GM18517 (cell line): Measurements from ENCODE around the gene RPL13.
"Not testable (repeated sequence)": the region's sequence is repeated elsewhere in the genome, so short reads cannot be mapped to it uniquely, and the experiment has no call there.

ENCODE experiments used
- ATAC-seq: cut with Tn5 transposase; IDR thresholded peaks from one replicate; pipeline ENCODE4 v1.9.1; 2021; ENCODE audit warnings: mild to moderate bottlenecking, moderate library complexity; ENCODE audit not compliant: unreplicated experiment

The RPL13 gene

DNA sequence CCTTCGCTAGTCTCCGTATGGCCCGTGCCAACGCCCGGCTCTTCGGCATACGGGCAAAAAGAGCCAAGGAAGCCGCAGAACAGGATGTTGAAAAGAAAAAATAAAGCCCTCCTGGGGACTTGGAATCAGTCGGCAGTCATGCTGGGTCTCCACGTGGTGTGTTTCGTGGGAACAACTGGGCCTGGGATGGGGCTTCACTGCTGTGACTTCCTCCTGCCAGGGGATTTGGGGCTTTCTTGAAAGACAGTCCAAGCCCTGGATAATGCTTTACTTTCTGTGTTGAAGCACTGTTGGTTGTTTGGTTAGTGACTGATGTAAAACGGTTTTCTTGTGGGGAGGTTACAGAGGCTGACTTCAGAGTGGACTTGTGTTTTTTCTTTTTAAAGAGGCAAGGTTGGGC is 2.5 kb downstream of the RPL13 start:
- no peak for ATAC-seq

- ATAC-seq, result no peak
Measured at GRCh38 chr16:89563639-89564392, 3.3 kb downstream of the RPL13 start.

DNA sequence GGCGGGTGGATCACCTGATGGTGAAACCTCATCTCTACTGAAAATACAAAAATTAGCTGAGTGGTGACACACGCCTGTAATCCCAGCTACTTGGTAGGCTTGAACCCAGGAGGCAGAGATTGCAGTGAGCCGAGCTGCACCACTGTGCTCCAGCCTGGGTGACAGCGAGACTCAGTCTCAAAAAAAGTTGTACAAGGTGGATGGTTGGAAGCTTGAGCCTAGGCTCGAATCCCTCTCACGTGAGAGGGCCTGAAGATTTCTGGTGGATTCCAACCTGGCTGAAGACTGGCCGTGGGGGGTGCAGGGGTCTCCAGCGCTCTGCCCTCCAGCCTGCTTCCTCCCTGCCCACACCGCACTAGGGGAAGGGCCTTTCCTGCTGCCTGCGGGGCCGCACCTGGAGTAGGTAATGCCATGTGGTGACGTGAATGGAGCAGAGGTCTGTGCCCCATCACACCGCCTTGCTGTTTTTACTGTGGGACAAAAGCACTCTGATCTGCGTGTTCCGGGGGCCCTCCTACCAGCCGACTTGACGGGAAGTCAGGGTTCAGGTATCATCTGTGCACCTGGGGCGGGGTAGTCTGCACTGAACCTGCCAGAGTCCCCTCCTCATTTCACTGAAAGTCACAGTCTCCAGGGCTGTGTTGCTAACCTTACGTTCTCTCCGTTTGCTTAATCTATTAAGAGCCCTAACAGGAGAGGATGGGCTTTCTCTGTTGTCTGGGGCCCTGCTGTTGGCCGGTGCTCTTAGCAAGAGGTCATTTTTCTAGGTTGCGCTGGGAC is 4.2 kb downstream of the RPL13 start:
- no peak for ATAC-seq

DNA sequence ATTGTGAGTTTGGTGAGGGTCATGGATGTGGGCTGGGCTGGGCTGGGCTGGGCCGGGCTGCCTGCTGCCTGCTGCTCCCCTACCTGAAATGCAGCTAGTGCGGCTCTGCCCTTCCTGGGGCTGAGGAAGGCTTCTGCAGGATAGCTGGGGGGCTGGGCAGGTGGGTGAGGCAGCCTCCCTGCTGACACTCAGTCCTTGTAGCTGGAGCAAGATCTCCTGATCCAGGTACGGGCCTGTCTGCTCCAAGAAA is 4.7 kb downstream of the RPL13 start:
- ATAC-seq, result no peak

- no peak for ATAC-seq
Measured at GRCh38 chr16:89565506-89566372, 5.3 kb downstream of the RPL13 start.

- ATAC-seq, result no peak
Measured at GRCh38 chr16:89567656-89568594, 7.4 kb downstream of the RPL13 start.

- no peak for ATAC-seq
Measured at GRCh38 chr16:89569506-89570341, 9.2 kb downstream of the RPL13 start.

- no peak for ATAC-seq
Measured at GRCh38 chr16:89570342-89570923, 10.0 kb downstream of the RPL13 start.

- ATAC-seq, result not testable (repeated sequence)
Measured at GRCh38 chr16:89570983-89571598, 10.6 kb downstream of the RPL13 start.

DNA sequence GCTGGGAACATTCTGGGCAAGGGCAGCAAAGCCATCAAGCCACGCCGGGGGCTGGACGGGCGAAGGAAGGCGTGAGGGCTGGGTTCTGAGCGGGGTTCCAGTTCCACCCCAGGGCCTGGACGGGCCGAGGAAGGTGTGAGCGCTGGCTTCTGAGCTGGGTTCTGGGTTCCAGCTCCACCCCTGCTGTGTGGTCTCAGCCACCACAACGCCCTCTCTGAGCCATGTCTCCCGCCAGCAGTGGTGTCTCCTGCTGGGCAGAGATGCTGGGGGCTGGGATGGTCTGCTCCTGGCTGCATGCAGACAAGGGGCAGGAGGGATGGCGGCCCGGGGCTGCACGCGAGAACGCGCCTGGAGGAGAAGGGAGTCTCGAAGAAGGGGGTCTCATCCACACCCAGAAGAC is 11.2 kb downstream of the RPL13 start:
- no peak for ATAC-seq

GRCh38 chr16:89572073-89572484 is 11.6 kb downstream of the RPL13 start:
- no peak for ATAC-seq

- no peak for ATAC-seq
Measured at GRCh38 chr16:89572485-89573205, 12.2 kb downstream of the RPL13 start.

DNA sequence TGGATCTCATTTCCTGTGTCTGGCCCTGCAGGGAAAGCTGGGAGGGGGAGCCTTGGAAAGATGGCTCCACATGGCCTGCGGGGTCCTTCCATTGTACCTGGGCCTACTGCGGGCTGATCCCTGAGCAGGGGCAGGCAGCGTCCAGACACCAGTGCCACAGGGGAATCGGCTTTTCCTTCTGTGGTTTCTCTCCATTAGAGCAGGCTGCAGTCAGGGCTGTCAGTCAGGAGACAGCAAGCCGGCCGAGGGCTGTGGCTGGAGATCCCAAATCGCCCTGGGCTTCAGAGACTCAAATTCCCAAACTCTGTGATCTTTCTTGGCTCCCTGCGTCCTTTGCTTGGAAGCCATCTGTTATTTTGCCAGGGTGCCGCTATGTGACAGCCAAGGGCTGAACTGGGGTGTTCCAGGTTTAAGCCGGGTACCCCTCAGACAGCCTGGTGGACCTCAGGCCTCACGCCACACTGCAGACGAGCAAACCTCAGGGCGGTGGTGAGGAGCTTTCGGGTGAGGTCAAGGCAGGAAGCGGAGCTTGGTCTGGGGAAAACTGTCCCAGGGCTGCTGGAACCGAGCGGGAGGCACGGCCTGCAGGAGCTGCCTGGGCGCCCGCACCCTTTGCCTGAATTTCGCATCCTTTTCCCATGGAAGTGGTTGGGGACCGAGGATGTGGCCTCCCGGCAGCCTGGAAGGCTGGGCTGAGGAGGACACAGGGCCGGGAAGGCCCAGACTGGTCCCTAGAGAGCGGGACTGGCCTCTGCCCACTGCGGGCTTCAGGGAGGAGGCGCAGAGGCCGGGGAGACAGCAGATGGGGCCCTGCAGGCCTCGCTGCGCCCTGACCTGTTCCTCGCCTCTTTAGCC is 13.6 kb downstream of the RPL13 start:
- no peak for ATAC-seq

DNA sequence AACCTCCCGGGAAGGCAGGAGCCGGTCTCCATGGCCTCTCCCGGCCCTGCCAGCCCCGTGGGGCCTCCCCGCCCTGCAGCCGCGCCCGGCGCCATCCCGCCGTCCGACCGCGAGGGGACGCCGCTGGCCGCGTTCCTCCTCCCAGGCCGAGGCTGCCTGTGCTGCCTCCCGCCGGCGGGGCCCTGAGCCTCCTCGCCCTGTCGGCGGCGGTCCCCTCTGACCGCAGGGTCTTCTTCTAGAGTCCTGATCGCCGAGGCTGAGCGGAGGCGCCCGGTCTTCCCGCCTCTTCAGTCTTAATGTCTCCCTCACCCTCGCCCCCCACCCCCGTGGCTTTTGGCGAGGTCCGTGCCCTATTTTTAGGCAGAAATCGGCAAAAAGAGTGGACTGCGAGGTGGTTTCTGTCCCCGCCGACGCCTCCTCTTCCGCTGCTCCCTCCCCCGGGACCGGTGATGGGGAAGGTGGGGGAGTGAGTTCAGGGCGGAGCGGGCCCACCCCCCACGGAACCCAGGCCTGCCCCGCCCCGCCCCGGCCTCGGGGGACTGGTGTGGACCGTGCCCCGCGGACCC is 14.3 kb downstream of the RPL13 start:
- no peak for ATAC-seq

DNA sequence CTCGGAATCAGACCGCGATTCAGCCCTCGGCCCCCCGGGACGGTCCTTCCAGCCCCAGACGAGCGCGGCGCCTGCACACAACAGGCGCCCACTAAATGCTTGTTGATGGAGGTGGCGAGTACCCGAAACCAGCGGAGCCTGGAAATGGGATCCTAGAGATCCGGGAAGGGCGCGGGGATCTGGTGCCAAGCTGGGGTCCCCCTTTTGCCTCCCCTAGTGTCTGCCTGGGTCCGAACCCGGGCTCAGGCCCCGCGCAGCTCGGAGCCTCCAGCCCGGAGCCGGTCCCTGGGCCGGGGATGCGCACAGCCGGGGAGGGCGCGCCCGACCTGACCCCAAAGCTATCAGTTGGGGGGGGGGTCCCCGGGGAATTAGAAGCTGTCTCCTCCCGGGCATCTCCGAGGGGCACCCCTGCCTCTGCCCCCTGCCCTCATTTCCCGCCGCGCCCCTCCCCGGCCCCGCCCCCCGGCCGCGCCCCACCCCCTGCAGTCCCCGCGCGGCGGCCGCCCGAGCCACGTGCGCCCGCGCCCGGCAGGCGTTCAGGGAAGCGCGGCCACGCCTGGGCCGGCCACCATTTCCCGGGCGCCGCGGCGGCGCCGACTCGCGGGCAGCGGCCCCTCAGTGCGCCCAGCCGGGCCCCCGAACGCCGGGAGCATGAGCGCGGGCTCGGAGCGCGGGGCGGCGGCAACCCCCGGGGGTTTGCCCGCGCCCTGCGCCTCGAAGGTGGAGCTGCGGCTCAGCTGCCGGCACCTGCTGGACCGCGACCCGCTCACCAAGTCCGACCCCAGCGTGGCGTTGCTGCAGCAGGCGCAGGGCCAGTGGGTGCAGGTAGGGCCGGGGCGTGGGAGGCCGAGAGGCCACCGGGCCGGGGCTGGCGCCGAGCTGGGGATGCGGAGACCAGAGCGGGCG is 15.0 kb downstream of the RPL13 start, which contains the start of gene CPNE7:
Gene CPNE7, plus strand, starts transcription at position 512 of the 906 bp plus-strand sequence. Its CDS starts 140 bp downstream, at position 652.
- ATAC-seq, result no peak
